Parathyroid adenoma (tissue), 2 donors: ENCODE data around the gene PHRF1.

Experiments used
- H2AFZ ChIP-seq: fragments of 300-600 bp; sonication (generic); one replicate; pipeline ENCODE4 v1.7.0; 2017; ENCODE audit warnings: antibody characterized with exemption, mild to moderate bottlenecking
- H3K27ac ChIP-seq: fragments of 300-600 bp; sonication (generic); one replicate; pipeline ENCODE4 v1.7.0; 2017
- H3K27me3 ChIP-seq: fragments of 300-600 bp; sonication (generic); one replicate; pipeline ENCODE4 v1.7.0; 2017; ENCODE audit warnings: low read length; ENCODE audit not compliant: control insufficient read depth, insufficient read depth
- H3K36me3 ChIP-seq: fragments of 300-600 bp; sonication (generic); one replicate; pipeline ENCODE4 v1.7.0; 2017; ENCODE audit warnings: low read length; ENCODE audit not compliant: control insufficient read depth, insufficient read depth
- H3K4me1 ChIP-seq: fragments of 300-600 bp; sonication (generic); one replicate; pipeline ENCODE4 v1.7.0; 2017; ENCODE audit warnings: control low read depth
- H3K4me2 ChIP-seq: fragments of 300-600 bp; sonication (generic); one replicate; pipeline ENCODE4 v1.7.0; 2017; ENCODE audit warnings: low read length
- H3K4me3 ChIP-seq: fragments of 300-600 bp; sonication (generic); one replicate; pipeline ENCODE4 v1.7.0; 2017; ENCODE audit warnings: low read depth, low read length
- H3K79me2 ChIP-seq: fragments of 300-600 bp; sonication (generic); one replicate; pipeline ENCODE4 v1.7.0; 2017; ENCODE audit warnings: control low read depth
- H3K9ac ChIP-seq: fragments of 300-600 bp; sonication (generic); one replicate; pipeline ENCODE4 v1.7.0; 2017; ENCODE audit warnings: mild to moderate bottlenecking
- H3K9me3 ChIP-seq: fragments of 300-600 bp; sonication (generic); one replicate; pipeline ENCODE4 v1.7.0; 2017; ENCODE audit warnings: low read length; ENCODE audit not compliant: control insufficient read depth
- CTCF ChIP-seq: fragments of 300-600 bp; sonication (generic); IDR thresholded peaks from one replicate; pipeline ENCODE4 v1.7.0; 2017; ENCODE audit warnings: antibody characterized with exemption, mild to moderate bottlenecking
- donor health status: primary hyperparathyroidism.

PHRF1 gene

GRCh38 chr11:620935-621814 is 44.9 kb downstream of the PHRF1 start:
- Histone ChIP-seq H3K36me3 (no peaks in the 10 kb centered on the region), H3K79me2 (no peaks in the 10 kb centered on the region), H3K27me3 (no peaks in the 10 kb centered on the region), H3K4me2 (no peak overlapping the region), H3K27ac (no peak overlapping the region), H2AFZ (no peak overlapping the region), H3K9ac (no peak overlapping the region), H3K9me3 (no peaks in the 10 kb centered on the region), H3K4me1 (no peaks in the 10 kb centered on the region), H3K4me3 (no peak overlapping the region)
- no peak for TF ChIP-seq CTCF

GRCh38 chr11:621838-622237 is 45.6 kb downstream of the PHRF1 start:
- H3K36me3 ChIP-seq = no peaks in the 10 kb centered on the region
- no peak overlapping the region for H3K27ac ChIP-seq
- H3K79me2 ChIP-seq = no peaks in the 10 kb centered on the region
- H2AFZ ChIP-seq = no peak overlapping the region
- H3K4me3 ChIP-seq = no peak overlapping the region
- TF ChIP-seq CTCF = no peak
- H3K4me2 ChIP-seq = no peak overlapping the region
- H3K9ac ChIP-seq = no peak overlapping the region
- no peaks in the 10 kb centered on the region for H3K27me3 ChIP-seq
- H3K4me1 ChIP-seq = no peaks in the 10 kb centered on the region
- no peaks in the 10 kb centered on the region for H3K9me3 ChIP-seq

- Histone ChIP-seq H2AFZ (no peak overlapping the region), H3K4me3 (no peak overlapping the region), H3K27ac (no peak overlapping the region), H3K9ac (no peak overlapping the region), H3K79me2 (no peaks in the 10 kb centered on the region), H3K4me2 (no peak overlapping the region), H3K36me3 (no peaks in the 10 kb centered on the region), H3K27me3 (no peaks in the 10 kb centered on the region), H3K9me3 (no peaks in the 10 kb centered on the region), H3K4me1 (no peaks in the 10 kb centered on the region)
- no peak for TF ChIP-seq CTCF
Measured at GRCh38 chr11:623349-623869, 47.1 kb downstream of the PHRF1 start.

GRCh38 chr11:623999-624704 is 47.9 kb downstream of the PHRF1 start:
- no peak overlapping the region for H3K4me2 ChIP-seq
- no peaks in the 10 kb centered on the region for H3K36me3 ChIP-seq
- no peak overlapping the region for H2AFZ ChIP-seq
- H3K27ac ChIP-seq = no peak overlapping the region
- H3K4me1 ChIP-seq = no peaks in the 10 kb centered on the region
- H3K27me3 ChIP-seq = no peaks in the 10 kb centered on the region
- no peak for TF ChIP-seq CTCF
- no peaks in the 10 kb centered on the region for H3K9me3 ChIP-seq
- H3K79me2 ChIP-seq = no peaks in the 10 kb centered on the region
- no peak overlapping the region for H3K4me3 ChIP-seq
- no peak overlapping the region for H3K9ac ChIP-seq
